A673 (cell line): Measurements from ENCODE around the gene THRB.

ENCODE experiments used
- CTCF ChIP-seq: fragments of 300-800, 200-600 bp; sonication (generic); conservative IDR thresholded peaks from 2 replicates; pipeline ENCODE4 v1.5.1; 2017; ENCODE audit warnings: low read depth, mild to moderate bottlenecking, antibody characterized with exemption, low read length, moderate library complexity, mixed read lengths
- EZH2 ChIP-seq: fragments of 200-600 bp; sonication (generic); IDR thresholded peaks from 2 replicates; pipeline ENCODE4 v1.6.1; 2017; ENCODE audit warnings: borderline replicate concordance, low read depth, mild to moderate bottlenecking, mixed read lengths, antibody characterized with exemption, low read length; ENCODE audit not compliant: poor library complexity, severe bottlenecking

- TF ChIP-seq CTCF (no peak), EZH2 (no peak)
These were observed 145.2 kb downstream of the THRB start for GRCh38 chr3:24349367-24350019.
